NCI-H69 (cell line): Measurements from ENCODE around the gene TTC27.

Experiments
- DNase-seq: peaks from one replicate; lab custom pipeline; 2025; lab: John Stamatoyannopoulos, UW

The TTC27 gene

GRCh38 chr2:32668254-32668653, 40.4 kb downstream of the TTC27 start:
- DNase-seq = no peak

DNA sequence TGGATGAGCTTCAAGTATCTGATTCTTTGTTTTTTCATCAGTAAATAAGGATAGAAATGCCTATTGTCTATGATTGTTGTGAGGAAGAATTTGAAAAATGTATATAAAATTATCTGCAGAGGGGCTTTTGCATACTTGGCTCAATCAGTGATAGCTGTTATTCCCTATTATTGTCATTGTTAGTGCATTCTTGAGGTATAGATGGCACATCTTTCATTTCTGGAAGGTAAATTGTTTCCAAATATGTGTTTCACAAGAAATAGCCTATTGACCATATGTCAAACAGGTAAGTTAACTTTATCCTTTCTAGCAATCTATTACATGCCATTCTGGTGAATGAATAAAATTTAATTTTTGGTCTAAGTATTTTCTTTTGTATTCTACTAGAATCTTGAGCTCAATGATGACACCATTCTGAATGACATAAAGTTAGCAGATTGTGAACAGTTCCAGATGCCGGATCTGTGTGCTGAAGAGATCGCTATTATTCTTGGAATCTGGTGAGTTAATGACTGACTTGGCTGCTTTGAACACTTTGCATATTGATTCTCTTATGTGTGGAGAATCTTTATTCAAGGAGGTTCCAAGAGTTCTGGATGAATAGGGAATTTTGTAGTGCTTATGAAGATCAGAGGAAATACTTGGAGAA, 44.2 kb downstream of the TTC27 start:
- no peak for DNase-seq

- no peak for DNase-seq
Measured at GRCh38 chr2:32678825-32679224, 51.0 kb downstream of the TTC27 start.

DNA sequence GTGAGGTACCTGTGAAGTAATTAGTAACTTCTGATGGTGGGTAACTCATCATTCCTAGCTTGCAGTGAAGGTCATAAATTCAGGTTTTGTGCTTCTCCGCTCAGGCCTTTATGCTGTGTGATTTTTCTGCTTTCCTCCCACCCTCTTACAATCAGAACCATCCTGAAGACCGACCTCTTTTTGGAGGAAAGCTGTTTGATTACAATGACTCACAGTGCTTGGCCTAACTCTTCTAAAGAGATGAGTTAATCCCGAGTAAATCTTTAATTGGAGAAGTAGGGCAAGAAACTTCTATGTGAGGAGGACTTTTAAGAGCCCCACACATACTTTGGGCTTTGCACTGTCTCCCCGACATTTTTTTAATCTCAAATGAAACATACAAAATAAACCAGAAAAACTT, 53.1 kb downstream of the TTC27 start:
- no peak for DNase-seq

GRCh38 chr2:32683520-32684086, 55.8 kb downstream of the TTC27 start:
- DNase-seq = no peak

DNA sequence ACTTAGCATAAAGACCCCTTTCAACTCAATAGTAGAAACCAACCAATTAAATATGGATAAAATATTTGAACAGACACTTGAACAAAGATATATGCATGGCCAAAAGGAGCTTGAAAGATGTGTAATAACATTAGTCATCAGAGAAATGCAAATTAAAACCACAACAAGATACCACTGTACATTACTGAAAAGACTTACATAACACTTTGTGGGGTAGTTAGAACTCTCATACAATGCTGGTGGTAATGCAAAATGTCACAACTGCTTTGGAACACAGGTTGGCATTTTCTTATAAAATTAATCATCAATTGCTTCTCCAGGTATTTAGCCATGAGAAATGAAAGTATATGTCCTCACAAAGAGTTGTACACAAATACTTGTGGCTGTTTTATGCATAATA, 60.7 kb downstream of the TTC27 start:
- DNase-seq = no peak

GRCh38 chr2:32691678-32692077, 63.8 kb downstream of the TTC27 start:
- no peak for DNase-seq

DNA sequence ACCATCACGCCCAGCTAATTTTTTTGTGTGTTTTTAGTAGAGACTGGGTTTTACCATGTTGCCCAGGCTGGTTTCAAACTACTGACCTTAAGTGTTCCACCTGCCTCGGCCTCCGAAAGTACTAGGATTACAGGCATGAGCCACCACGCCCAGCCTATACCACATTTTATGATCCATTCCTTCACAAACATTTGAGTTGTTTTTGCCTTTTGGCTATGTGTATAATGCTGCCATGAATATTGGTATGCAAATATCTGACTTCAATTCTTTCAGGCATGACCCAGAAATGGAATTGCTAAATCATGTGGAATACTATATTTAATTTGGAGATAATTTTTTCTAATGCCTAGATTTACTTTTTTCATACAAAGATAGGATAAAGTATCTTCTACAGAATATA, 68.6 kb downstream of the TTC27 start:
- no peak for DNase-seq

DNA sequence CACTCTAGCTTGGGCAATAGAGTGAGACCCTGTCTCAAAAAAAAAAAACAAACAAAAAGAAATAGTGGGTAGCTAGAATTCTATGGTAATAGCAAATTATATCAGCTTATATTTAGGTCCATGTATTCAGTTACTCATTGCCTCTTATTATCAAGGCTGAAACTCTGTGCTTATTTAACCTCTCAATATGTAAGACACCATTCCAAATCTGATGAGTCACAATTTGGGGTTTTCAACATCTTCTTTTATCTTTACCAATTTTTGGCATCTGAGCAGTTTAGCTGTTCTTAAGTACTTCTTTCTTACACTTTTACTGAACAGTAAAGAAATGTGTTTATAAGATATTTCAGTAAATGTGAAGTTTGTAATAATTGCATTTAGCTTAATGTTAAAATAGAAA, 69.3 kb downstream of the TTC27 start:
- DNase-seq = no peak

DNA sequence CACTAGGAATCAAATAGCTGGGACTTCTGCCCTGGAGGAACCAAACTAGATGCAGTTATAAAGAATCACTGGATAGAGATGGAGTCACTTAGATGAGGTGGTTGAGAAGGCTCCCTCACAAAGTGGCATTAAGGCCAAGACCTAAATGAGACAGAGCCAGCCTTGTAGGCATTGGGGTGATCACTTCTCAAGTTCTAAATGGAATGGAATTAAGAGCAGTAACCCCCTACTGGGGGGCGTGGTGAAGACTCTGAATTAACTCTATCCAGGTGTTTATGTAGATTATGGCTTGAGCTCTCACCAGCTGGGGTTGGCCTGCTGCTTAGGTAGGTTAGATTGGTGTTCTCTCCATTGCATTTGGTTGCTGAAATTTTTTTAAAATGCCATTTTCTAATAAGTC, 71.3 kb downstream of the TTC27 start:
- DNase-seq = no peak

GRCh38 chr2:32701806-32702205, 74.0 kb downstream of the TTC27 start:
- no peak for DNase-seq

GRCh38 chr2:32702303-32703064, 74.6 kb downstream of the TTC27 start:
- no peak for DNase-seq

- peak; percentile 1 for DNase-seq
Measured at GRCh38 chr2:32706815-32707579, 79.1 kb downstream of the TTC27 start.

GRCh38 chr2:32711219-32711618, 83.4 kb downstream of the TTC27 start:
- no peak for DNase-seq

GRCh38 chr2:32711908-32712501, 84.2 kb downstream of the TTC27 start:
- DNase-seq = no peak

GRCh38 chr2:32712870-32713269, 85.0 kb downstream of the TTC27 start:
- DNase-seq = no peak

DNA sequence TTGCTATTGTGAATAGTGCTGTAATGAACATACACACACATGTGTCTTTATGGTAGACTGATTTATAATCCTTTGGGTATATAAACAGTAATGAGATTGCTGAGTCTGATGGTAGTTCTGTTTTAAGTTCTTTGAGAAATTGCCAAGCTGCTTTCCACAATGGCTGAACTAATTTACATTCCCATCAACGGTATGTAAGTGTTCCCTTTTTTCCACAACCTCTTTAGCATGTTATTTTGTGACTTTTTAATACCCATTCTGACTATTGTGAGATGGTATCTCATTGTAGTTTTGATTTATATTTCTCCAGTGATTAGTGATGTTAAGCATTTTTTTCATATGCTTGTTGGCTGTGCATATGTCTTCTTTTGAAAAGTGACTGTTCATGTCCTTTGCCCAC, 86.7 kb downstream of the TTC27 start:
- DNase-seq = no peak

DNA sequence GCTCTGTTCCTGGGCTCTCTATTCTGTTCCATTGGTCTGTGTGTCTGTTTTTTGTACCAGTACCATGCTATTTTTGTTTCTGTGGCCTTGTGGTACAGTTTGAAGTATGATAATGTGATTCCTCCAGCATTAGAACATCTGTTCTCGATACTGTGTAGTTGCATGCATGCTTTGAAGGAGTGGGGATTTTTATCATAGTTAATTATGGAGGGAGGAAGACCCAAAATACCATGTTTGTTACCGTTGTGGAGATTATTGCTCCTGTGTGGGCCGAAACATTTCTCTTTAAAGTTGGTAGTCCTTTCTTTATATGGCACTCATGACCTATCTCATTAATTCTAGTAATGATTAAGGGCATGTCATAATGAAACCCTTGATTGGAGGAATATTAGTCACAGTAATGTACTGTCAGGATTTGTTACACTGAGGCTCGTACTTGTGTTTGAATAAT, 87.6 kb downstream of the TTC27 start:
- no peak for DNase-seq

DNA sequence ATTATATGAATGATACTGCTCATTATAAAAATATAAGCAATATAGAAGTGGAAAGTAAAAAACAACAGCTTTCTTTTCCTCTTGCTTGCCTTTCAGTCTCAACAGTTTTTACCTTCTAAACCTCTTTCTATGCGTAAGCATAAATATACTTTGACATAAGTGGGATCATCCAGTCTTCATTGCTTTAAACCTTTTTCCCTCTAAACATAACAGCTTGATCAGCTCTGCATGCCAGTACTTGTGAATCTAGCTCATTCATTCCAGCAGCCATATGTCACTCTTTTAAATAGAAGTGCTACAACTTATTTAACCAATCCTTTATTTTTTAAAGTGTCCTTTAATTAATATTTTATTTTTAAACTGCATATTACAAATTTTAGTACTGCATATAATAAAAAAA, 88.1 kb downstream of the TTC27 start:
- no peak for DNase-seq

GRCh38 chr2:32716598-32716997, 88.7 kb downstream of the TTC27 start:
- no peak for DNase-seq

GRCh38 chr2:32718752-32719151, 90.9 kb downstream of the TTC27 start:
- DNase-seq = no peak

GRCh38 chr2:32719430-32719829, 91.6 kb downstream of the TTC27 start:
- DNase-seq = no peak
